Pancreas (tissue), 10 donors: ENCODE measurements around the gene TGOLN2. TPM values are rescaled to one million over a fixed set of nuclear protein-coding genes. Genes with fewer than 3 reads are reported as not detected.
"Not testable (repeated sequence)": the region's sequence is repeated elsewhere in the genome, so short reads cannot be mapped to it uniquely, and the experiment has no call there.

Experiments
- ATAC-seq, 4 donors: fragments of 200-7000 bp; cut with Tn5 transposase; one replicate each; pipeline versions ENCODE4 v1.8.0 to v1.9.1; 2020; ENCODE audit warnings: mild to moderate bottlenecking in 4 of 4, moderate library complexity in 4 of 4
- DNase-seq, 6 donors: peaks; one replicate each; pipeline ENCODE4 v3.0.0-alpha.2; 2020
- FAIRE-seq: peaks from 2 replicates; lab custom pipeline; 2012; peaks lifted over from hg19 to GRCh38; lab: Jason Lieb, UNC
- H3K27ac ChIP-seq, 4 donors: fragments of 200-600 bp; sonication (generic); 1 replicate in 3 of 4; 2 replicates in 1 of 4; pipeline versions ENCODE4 v1.5.0 to v1.8.0; 2020
- H3K27me3 ChIP-seq, 4 donors: fragments of 200-600 bp; one replicate each; pipeline ENCODE4 v1.8.0; 2021
- H3K36me3 ChIP-seq, 3 donors: fragments of 200-600 bp; sonication (generic) in 1 of 3; one replicate each; pipeline versions ENCODE4 v1.5.0 to v1.8.0; 2020 to 2021
- H3K4me1 ChIP-seq, 3 donors: fragments of 200-600 bp; one replicate each; pipeline ENCODE4 v1.8.0; 2021
- H3K4me3 ChIP-seq, 4 donors: fragments of 200-600 bp; sonication (generic) in 2 of 4; one replicate each; pipeline versions ENCODE4 v1.5.0 to v1.8.0; 2020 to 2021
- H3K9me3 ChIP-seq, 4 donors: fragments of 200-600 bp; one replicate each; pipeline ENCODE4 v1.8.0; 2021
- WGBS, 2 donors: extraction: QIAGEN DNeasy Blood & Tissue Kit; methylation state at CpG; one replicate each; pipeline ENCODE4 v1.1.7; 2013; 5-methylcytosine and 5-hydroxymethylcytosine counted together
- intact Hi-C, 3 donors: fragments of 100-400 bp; cut with DNase I; formaldehyde crosslinking; loops; one replicate each; pipeline versions ENCODE4 v1.11.1 to v1.14.2; 2022
- polyA plus RNA-seq, 2 donors: library from polyadenylated mRNA; stranded (reverse); fragments of 200-250 nt; gene quantifications; one replicate each; pipeline ENCODE4 v1.2.3, GENCODE V29; 2013
- total RNA-seq, 6 donors: library from RNA; stranded (reverse); fragmentation: NEBNext Ultra II Directional in 4 of 6; extraction: Animal tissue kit (Norgen Biotek cat#: 25700) in 4 of 6; gene quantifications; one replicate each; pipeline versions ENCODE4 v1.2.1 to v1.2.4, GENCODE V29; 2021 to 2023
- TF ChIP-seq, protein P1 (sequence below), 4 donors: fragments of 200-600 bp; sonication (generic) in 3 of 4; IDR thresholded peaks; one replicate each; pipeline versions ENCODE4 v1.5.0 to v1.8.0; 2021; ENCODE audit warnings: antibody characterized with exemption in 4 of 4
- donor health status: healthy with polysubstance abuse.
- donor health status: DM: no; HTN: no; CAD: no; lungs with moderate emphysema.
- donor health status: DM: no; HTN: no; CAD: no.
- donor health status: control.
- donor health status: control.
- donor health status: Bipolar disorder and iron deficiency.
- donor health status: DM: yes; HTN: yes; CAD: no.
- donor health status: DM: no; HTN: no; CAD: no.
- donor health status: DM: no; HTN: no; CAD: no.
- donor health status: DM: yes; HTN: yes; CAD: no.

Gene TGOLN2
- total and polyA plus RNA-seq, 8 donors: 17.7 to 74.7 (median 37.9) TPM

DNA sequence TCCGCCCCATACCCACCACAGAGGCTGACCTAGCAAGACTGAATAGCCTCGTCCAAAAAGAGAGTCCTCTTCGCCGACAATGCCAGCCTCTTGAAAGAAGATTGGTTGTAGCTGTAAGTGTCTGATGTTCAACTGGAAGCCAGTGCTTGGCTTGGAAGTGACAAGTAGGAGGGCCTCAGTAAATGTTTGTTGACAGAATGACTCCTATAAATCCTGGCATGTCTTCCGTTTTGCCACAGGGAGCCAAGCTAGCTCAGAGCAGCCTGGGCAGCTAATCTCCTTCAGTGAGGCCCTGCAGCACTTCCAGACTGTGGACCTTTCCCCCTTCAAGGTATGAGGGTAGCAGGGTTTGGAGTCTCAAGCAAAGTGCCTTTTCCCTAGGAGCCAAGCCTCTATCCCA is 41.7 kb upstream of the TGOLN2 start:
- no peaks in the 10 kb centered on the region for H3K4me1 ChIP-seq
- no peaks in the 10 kb centered on the region for H3K9me3 ChIP-seq
- H3K27me3 ChIP-seq: no peaks in the 10 kb centered on the region
- intact Hi-C loops: no loop called here
- FAIRE-seq (no peak), ATAC-seq (peak in 2 of 4 donors; percentile 25 to 41), DNase-seq (no peak)
- TF ChIP-seq, protein P1, sequence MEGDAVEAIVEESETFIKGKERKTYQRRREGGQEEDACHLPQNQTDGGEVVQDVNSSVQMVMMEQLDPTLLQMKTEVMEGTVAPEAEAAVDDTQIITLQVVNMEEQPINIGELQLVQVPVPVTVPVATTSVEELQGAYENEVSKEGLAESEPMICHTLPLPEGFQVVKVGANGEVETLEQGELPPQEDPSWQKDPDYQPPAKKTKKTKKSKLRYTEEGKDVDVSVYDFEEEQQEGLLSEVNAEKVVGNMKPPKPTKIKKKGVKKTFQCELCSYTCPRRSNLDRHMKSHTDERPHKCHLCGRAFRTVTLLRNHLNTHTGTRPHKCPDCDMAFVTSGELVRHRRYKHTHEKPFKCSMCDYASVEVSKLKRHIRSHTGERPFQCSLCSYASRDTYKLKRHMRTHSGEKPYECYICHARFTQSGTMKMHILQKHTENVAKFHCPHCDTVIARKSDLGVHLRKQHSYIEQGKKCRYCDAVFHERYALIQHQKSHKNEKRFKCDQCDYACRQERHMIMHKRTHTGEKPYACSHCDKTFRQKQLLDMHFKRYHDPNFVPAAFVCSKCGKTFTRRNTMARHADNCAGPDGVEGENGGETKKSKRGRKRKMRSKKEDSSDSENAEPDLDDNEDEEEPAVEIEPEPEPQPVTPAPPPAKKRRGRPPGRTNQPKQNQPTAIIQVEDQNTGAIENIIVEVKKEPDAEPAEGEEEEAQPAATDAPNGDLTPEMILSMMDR (IDR thresholded peaks at IDR 0.05): no peak
- H3K36me3 ChIP-seq: no peaks in the 10 kb centered on the region
- 78 to 79% methylated on average over 5 of the region's 5 CpGs for WGBS, 2 donors
- H3K27ac ChIP-seq: no peak overlapping the region
- no peak overlapping the region for H3K4me3 ChIP-seq

DNA sequence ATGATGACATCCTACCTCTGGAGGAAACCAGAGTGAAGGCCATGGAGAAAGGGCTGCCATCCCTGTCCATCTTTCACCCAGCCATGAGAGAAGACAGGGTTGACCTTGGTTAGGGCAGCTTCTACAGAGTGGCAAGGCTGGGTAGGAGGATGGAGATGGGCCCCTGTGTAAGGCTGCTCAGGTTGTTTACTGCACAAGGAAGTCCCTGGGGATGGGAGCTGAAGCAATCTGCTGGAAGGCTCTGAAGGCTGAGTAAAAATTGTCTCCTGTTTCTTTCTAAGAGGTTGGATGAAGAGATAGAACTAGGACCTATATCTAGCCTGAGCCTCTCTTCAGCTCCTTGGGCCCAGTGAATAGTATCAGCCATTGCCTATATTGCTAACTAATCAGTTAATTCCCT is 41.1 kb upstream of the TGOLN2 start:
- no peaks in the 10 kb centered on the region for H3K4me1 ChIP-seq
- no peak overlapping the region for H3K27ac ChIP-seq
- FAIRE-seq (no peak), DNase-seq (no peak), ATAC-seq (no peak)
- H3K36me3 ChIP-seq: no peaks in the 10 kb centered on the region
- H3K9me3 ChIP-seq: no peaks in the 10 kb centered on the region
- TF ChIP-seq, protein P1 (IDR thresholded peaks at IDR 0.05): no peak
- no peak overlapping the region for H3K4me3 ChIP-seq
- H3K27me3 ChIP-seq: no peaks in the 10 kb centered on the region
- intact Hi-C loops: no loop called here

DNA sequence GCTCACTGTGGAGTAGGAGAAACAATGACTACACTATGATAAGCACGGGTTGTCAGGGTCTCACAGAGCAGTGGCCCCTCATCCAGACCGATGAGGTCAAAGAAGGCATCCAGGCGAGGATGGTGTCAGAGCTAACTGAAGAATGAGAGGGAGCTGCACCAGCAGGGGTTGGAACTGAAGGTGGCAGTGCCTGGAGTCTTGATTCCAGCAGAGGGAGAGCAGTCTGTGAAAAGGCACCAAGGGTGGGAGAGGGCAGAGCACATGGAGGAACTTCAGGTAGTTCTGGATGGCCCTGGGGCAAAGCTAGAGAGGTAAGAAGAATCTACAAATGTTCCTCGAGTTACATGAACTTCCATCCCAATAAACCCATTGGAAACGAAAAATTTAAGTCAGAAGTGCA is 39.4 kb upstream of the TGOLN2 start:
- Histone ChIP-seq H3K4me3 (no peak overlapping the region), H3K4me1 (no peaks in the 10 kb centered on the region), H3K27me3 (no peaks in the 10 kb centered on the region), H3K9me3 (no peaks in the 10 kb centered on the region), H3K36me3 (peaks cover 0 to 8% (median 0%) of the 10 kb centered on the region in 3 donors), H3K27ac (no peak overlapping the region)
- FAIRE-seq (no peak), ATAC-seq (no peak), DNase-seq (no peak)
- intact Hi-C loops: no loop called here
- TF ChIP-seq, protein P1 (IDR thresholded peaks at IDR 0.05): no peak
- 70 to 74% methylated on average over 5 of the region's 5 CpGs for WGBS, 2 donors

DNA sequence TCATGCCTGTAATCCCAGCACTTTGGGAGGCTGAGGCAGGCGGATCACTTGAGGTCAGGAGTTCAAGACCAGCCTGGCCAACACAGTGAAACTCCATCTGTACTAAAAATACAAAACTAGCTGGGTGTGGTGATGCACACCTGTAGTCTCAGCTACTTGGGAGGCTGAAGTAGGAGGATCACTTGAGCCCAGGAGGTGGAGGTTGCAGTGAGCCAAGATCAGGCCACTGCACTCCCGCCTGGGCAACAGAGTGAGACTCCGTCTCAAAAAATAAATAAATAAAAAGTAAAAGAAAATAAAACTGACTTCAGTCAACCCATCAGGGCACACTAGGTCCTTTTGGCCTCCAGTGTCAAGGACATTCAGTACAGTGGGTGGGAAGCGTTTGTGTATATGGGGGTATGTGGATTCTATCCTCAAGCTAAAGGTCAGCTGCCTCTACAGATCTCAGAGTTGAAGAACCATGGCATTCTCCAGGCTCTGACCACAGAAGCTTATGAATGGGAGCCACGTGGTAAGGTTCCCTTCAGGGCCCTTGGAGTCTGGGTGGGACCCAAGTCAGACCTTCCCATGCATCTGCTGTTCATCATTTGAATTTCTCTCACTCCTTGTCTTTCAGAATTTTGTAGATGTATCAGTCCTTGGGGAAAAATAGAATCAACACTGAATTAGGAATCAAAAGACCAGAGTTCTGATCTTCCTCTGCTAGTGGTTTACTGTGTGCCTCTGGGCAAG is 35.0 kb upstream of the TGOLN2 start:
- ATAC-seq, FAIRE-seq, H3K4me1 ChIP-seq, H3K36me3 ChIP-seq, H3K4me3 ChIP-seq, H3K9me3 ChIP-seq, intact Hi-C loops, H3K27me3 ChIP-seq, DNase-seq, H3K27ac ChIP-seq: not testable (repeated sequence)
- 84 to 85% methylated on average over 5 of the region's 5 CpGs for WGBS, 2 donors

DNA sequence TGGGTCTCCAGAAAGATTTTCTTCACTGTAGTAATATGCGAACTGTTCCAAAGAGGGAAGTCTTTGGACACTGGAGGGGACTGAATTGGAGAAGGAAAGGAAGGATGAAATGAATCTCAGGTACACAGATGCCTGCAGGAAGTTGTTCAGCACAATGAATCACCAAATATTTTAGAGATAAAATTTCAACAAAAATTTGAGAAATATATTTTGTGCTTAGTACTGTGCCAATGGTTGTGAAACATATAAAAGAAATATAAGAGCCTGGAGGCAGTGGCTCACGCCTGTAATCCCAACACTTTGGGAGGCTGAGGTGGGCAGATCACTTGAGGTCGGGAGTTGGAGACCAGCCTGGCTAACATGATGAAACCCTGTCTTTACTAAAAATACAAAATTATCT is 29.9 kb upstream of the TGOLN2 start:
- intact Hi-C loops: no loop called here
- Histone ChIP-seq H3K4me3 (no peak overlapping the region), H3K4me1 (peaks cover 2 to 8% (median 5%) of the 10 kb centered on the region in 3 donors), H3K27ac (no peak overlapping the region), H3K36me3 (peaks cover 0 to under 1% (median 0%) of the 10 kb centered on the region in 3 donors), H3K27me3 (no peaks in the 10 kb centered on the region), H3K9me3 (peaks cover 0 to 4% (median 0%) of the 10 kb centered on the region in 4 donors)
- no peak for FAIRE-seq
- TF ChIP-seq, protein P1 (IDR thresholded peaks at IDR 0.05): no peak
- WGBS, 2 donors: 89 to 94% methylated on average over 3 of the region's 3 CpGs
- no peak for ATAC-seq
- no peak for DNase-seq
